Trophoblast cell (in vitro differentiated cells and primary cell): Measurements from ENCODE around the gene OSM.

Experiments used
- DNase-seq, 2 donors: peaks; one replicate each; pipeline ENCODE4 v3.0.0-alpha.2; 2016
- H2AFZ ChIP-seq: 2 replicates; pipeline ENCODE4 v1.6.1; 2013; ENCODE audit warnings: low read length, moderate library complexity, mild to moderate bottlenecking; ENCODE audit not compliant: insufficient read depth, poor library complexity
- H2AK5ac ChIP-seq: 2 replicates; pipeline ENCODE4 v1.6.1; 2013; ENCODE audit warnings: mild to moderate bottlenecking, low read length
- H2BK120ac ChIP-seq: 2 replicates; pipeline ENCODE4 v1.6.1; 2013; ENCODE audit warnings: low read length, mild to moderate bottlenecking, moderate library complexity; ENCODE audit not compliant: insufficient read depth, poor library complexity
- H2BK12ac ChIP-seq: 2 replicates; pipeline ENCODE4 v1.6.1; 2013; ENCODE audit warnings: mild to moderate bottlenecking, low read length, moderate library complexity
- H2BK5ac ChIP-seq: 2 replicates; pipeline ENCODE4 v1.6.1; 2013; ENCODE audit warnings: low read length, low read depth, moderate library complexity, mild to moderate bottlenecking; ENCODE audit not compliant: poor library complexity
- H3K14ac ChIP-seq: 2 replicates; pipeline ENCODE4 v1.6.1; 2013; ENCODE audit warnings: mild to moderate bottlenecking, low read length
- H3K18ac ChIP-seq: 2 replicates; pipeline ENCODE4 v1.6.1; 2013; ENCODE audit warnings: mild to moderate bottlenecking, low read length
- H3K23ac ChIP-seq: 2 replicates; pipeline ENCODE4 v1.6.1; 2013; ENCODE audit warnings: low read length
- H3K27ac ChIP-seq: 2 replicates; pipeline ENCODE4 v1.5.1; 2013; ENCODE audit warnings: low read depth, mild to moderate bottlenecking, inconsistent platforms, low read length, moderate library complexity
- H3K27me3 ChIP-seq: 2 replicates; pipeline ENCODE4 v1.6.1; 2013; ENCODE audit warnings: inconsistent platforms, mild to moderate bottlenecking, low read length, moderate library complexity; ENCODE audit not compliant: insufficient read depth
- H3K36me3 ChIP-seq, 2 experiments: 1 replicate in 1 of 2; 2 replicates in 1 of 2; pipeline ENCODE4 v1.6.1; 2013; ENCODE audit warnings: low read length in 2 of 2, mild to moderate bottlenecking in 2 of 2, moderate library complexity in 1 of 2; ENCODE audit not compliant: insufficient read depth in 2 of 2, control insufficient read depth in 1 of 2
- H3K4ac ChIP-seq: 2 replicates; pipeline ENCODE4 v1.6.1; 2013; ENCODE audit warnings: low read depth, mild to moderate bottlenecking, low read length, moderate library complexity
- H3K4me1 ChIP-seq, 2 experiments: 1 replicate in 1 of 2; 2 replicates in 1 of 2; pipeline ENCODE4 v1.6.1; 2013; ENCODE audit warnings: low read length in 2 of 2, mild to moderate bottlenecking in 2 of 2, moderate library complexity in 1 of 2; ENCODE audit not compliant: insufficient read depth in 2 of 2, control insufficient read depth in 1 of 2
- H3K4me2 ChIP-seq: 2 replicates; pipeline ENCODE4 v1.6.1; 2013; ENCODE audit warnings: inconsistent platforms, mild to moderate bottlenecking, low read length, moderate library complexity
- H3K4me3 ChIP-seq: 2 replicates; pipeline ENCODE4 v1.5.1; 2013; ENCODE audit warnings: mild to moderate bottlenecking, low read depth, low read length, inconsistent platforms
- H3K79me1 ChIP-seq: one replicate; pipeline ENCODE4 v1.6.1; 2013; ENCODE audit warnings: low read length
- H3K79me2 ChIP-seq: 2 replicates; pipeline ENCODE4 v1.6.1; 2013; ENCODE audit warnings: low read length, mild to moderate bottlenecking; ENCODE audit not compliant: control insufficient read depth, insufficient read depth, poor library complexity
- H3K9ac ChIP-seq: 2 replicates; pipeline ENCODE4 v1.6.1; 2013; ENCODE audit warnings: mild to moderate bottlenecking, low read length
- H3K9me3 ChIP-seq: 2 replicates; pipeline ENCODE4 v1.6.1; 2013; ENCODE audit warnings: low read depth, mild to moderate bottlenecking, control low read depth, inconsistent platforms, low read length; ENCODE audit not compliant: insufficient read depth
- H4K12ac ChIP-seq: 2 replicates; pipeline ENCODE4 v1.6.1; 2013; ENCODE audit warnings: low read depth, mild to moderate bottlenecking, low read length, moderate library complexity
- H4K8ac ChIP-seq: 2 replicates; pipeline ENCODE4 v1.6.1; 2013; ENCODE audit warnings: low read depth, mild to moderate bottlenecking, low read length, moderate library complexity
- H4K91ac ChIP-seq: one replicate; pipeline ENCODE4 v1.6.1; 2013; ENCODE audit warnings: low read depth, mild to moderate bottlenecking, low read length, moderate library complexity
- WGBS: extraction: QIAGEN DNeasy Blood & Tissue Kit; methylation state at CpG from one replicate; pipeline ENCODE4 v1.1.7; 2013; ENCODE audit warnings: missing lambda C conversion rate; ENCODE audit not compliant: insufficient read length, insufficient coverage; ENCODE audit errors: extremely low coverage; 5-methylcytosine and 5-hydroxymethylcytosine counted together

The OSM gene

DNA sequence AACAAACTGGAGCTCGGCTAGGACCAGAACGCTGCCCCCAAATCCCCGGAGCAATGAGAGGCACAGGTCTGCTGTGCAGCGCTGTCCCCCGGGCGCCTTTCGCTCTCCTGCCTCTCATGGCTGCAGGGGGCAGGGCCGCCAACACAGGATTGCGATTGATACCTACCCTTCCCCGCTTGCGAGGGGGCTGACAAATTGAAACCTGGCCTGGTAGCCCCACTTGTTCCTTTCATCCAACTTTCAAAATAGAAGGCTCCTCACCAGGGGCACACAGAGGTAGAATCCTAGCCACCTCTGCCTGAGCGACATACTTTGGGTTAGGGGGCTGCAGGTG is 23.3 kb upstream of the OSM start:
- DNase-seq, result no peak
- H2AFZ ChIP-seq, result no peak overlapping the region
- no peak overlapping the region for H3K23ac ChIP-seq
- peak overlapping the region; percentile 10 for H4K91ac ChIP-seq
- H3K4ac ChIP-seq, result no peak overlapping the region
- no peak overlapping the region for H4K12ac ChIP-seq
- H3K9me3 ChIP-seq, result peaks cover 3% of the 10 kb centered on the region
- H3K18ac ChIP-seq, result no peak overlapping the region
- peak overlapping the region; percentile 33 for H4K8ac ChIP-seq
- H3K79me2 ChIP-seq, result peaks cover 6% of the 10 kb centered on the region
- H3K9ac ChIP-seq, result no peak overlapping the region
- H3K4me3 ChIP-seq, result peak overlapping the region; percentile 33
- peak overlapping the region; percentile 54 for H3K27ac ChIP-seq
- peaks cover 24 to 27% of the 10 kb centered on the region in 2 experiments for H3K4me1 ChIP-seq
- H3K14ac ChIP-seq, result no peak overlapping the region
- WGBS, result no CpG with 5 or more reads among the region's 12 CpGs
- H2BK12ac ChIP-seq, result no peak overlapping the region
- no peak overlapping the region for H2AK5ac ChIP-seq
- H3K27me3 ChIP-seq, result no peaks in the 10 kb centered on the region
- H3K36me3 ChIP-seq, result peaks cover 55 to 57% of the 10 kb centered on the region in 2 experiments
- H3K4me2 ChIP-seq, result peak overlapping the region; percentile 61
- H2BK5ac ChIP-seq, result peak overlapping the region; percentile 7
- peaks cover 10% of the 10 kb centered on the region for H3K79me1 ChIP-seq
- no peak overlapping the region for H2BK120ac ChIP-seq

DNA sequence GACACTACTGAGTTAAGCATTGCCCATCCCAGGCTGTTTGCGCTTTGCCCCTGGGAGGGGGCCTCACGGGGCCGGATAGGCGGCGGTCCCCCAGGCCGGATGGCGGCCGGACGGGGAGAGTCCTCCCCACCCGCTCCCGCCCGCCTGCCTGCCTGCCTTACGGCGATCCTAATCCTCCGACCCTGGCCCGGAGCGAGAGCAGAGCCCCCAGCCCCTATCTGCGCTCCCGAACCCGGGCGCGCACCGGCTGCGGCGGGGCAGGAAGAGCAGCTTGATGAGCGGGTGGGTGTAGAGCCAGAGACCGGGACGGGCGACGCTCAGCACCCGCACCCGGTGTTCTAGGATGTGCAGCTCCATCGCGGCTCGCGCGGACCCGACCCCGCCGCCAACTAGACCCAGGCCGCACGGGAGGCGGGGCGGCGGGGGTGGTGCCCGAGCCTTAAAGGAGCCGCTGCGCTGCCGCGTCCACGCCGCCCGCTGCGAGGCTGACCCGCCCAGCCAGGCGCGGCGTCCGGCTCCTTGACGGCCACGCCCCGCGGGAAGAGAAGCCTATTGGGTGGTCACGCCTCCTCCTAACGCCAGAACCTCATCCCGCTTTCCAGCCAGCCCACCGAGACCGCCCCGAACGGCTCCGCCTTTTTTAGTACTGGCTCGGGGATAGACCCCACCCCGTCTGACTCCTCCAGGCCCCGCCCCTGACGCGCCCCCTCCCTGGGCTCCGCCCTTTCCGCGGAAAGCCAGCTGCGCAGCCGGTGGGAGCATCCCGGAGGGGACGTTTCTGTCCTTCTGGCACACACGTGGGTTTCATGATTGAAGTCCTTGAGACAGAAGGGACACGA is 22.7 kb upstream of the OSM start, which contains the start of gene CASTOR1:
Gene CASTOR1 (minus strand): TSS at position 365 of the 839 bp plus-strand sequence. CDS start 8 bp downstream, at position 357.
- Histone ChIP-seq H3K4me2 (peak within 1 kb of the TSS; percentile 81), H3K14ac (peak within 1 kb of the TSS; percentile 87), H4K12ac (peak within 1 kb of the TSS; percentile 43), H2BK5ac (peak within 1 kb of the TSS; percentile 81), H3K9ac (peak within 1 kb of the TSS; percentile 70), H2AFZ (peak within 1 kb of the TSS; percentile 5), H3K4ac (peak within 1 kb of the TSS; percentile 58), H3K23ac (no peak within 1 kb of the TSS), H3K27me3 (no peaks in the 10 kb centered on the region), H2BK12ac (peak within 1 kb of the TSS; percentile 51), H3K27ac (peak within 1 kb of the TSS; percentile 77), H3K4me3 (peak within 1 kb of the TSS; percentile 84), H3K79me1 (peaks cover 10% of the 10 kb centered on the region), H2BK120ac (peak within 1 kb of the TSS; percentile 72), H4K8ac (peak within 1 kb of the TSS; percentile 33), H4K91ac (peak within 1 kb of the TSS; percentile 77), H3K36me3 (peaks cover 55 to 57% of the 10 kb centered on the region in 2 experiments), H2AK5ac (peak within 1 kb of the TSS; percentile 5), H3K18ac (peak within 1 kb of the TSS; percentile 31), H3K79me2 (peaks cover 6% of the 10 kb centered on the region), H3K4me1 (peaks cover 24 to 27% of the 10 kb centered on the region in 2 experiments), H3K9me3 (peaks cover 3% of the 10 kb centered on the region)
- peak; percentile 99 for DNase-seq
- no CpG with 5 or more reads among the region's 85 CpGs for WGBS

DNA sequence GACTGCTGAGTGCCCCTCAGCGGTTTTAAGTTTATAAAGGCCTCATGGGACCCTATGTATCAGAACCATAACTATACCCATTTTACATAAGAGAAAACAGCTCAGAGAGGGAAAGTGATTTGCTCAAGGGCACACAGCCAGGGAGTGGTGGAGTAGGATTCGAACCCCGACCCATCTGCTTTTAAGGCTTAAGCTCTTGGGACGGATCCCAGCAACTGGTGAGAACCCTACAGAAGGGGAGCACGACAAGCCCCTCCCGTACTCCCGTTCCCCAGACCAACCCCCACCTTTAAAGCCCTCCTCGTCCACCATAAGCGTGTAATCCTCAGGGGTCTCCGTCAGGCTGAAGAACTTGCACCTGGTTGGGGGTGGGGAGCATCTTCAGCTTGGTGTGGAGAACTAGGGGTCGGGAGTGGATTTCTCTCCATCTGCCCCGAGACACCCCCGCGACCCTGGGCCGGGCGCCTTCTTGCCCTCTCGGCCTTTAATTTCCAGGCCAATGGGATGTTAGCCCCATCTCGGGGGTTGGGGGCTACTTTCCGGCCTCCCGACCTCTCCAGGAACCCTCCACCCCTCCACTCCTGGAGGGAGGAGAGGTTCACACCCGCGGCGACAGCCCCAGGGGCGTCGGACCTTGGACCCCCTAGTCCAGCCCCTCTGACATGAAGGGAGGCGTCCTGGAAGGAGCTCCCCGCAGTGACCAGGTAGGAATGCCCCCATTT is 21.9 kb upstream of the OSM start:
- Histone ChIP-seq H2BK120ac (peak overlapping the region; percentile 72), H2BK5ac (peak overlapping the region; percentile 81), H3K27ac (peak overlapping the region; percentile 77), H3K4ac (peak overlapping the region; percentile 58), H3K27me3 (no peaks in the 10 kb centered on the region), H2AFZ (peak overlapping the region; percentile 5), H3K79me1 (peaks cover 10% of the 10 kb centered on the region), H4K12ac (peak overlapping the region; percentile 43), H3K9ac (peak overlapping the region; percentile 70), H2AK5ac (peak overlapping the region; percentile 5), H3K4me3 (peak overlapping the region; percentile 84), H2BK12ac (peak overlapping the region; percentile 51), H4K8ac (peak overlapping the region; percentile 20), H3K9me3 (peaks cover 3% of the 10 kb centered on the region), H3K18ac (peak overlapping the region; percentile 31), H3K4me1 (peaks cover 24 to 27% of the 10 kb centered on the region in 2 experiments), H4K91ac (peak overlapping the region; percentile 77), H3K36me3 (peaks cover 51 to 55% of the 10 kb centered on the region in 2 experiments), H3K4me2 (peak overlapping the region; percentile 81), H3K14ac (peak overlapping the region; percentile 87), H3K79me2 (peaks cover 6% of the 10 kb centered on the region), H3K23ac (no peak overlapping the region)
- no peak for DNase-seq
- WGBS, result no CpG with 5 or more reads among the region's 27 CpGs

DNA sequence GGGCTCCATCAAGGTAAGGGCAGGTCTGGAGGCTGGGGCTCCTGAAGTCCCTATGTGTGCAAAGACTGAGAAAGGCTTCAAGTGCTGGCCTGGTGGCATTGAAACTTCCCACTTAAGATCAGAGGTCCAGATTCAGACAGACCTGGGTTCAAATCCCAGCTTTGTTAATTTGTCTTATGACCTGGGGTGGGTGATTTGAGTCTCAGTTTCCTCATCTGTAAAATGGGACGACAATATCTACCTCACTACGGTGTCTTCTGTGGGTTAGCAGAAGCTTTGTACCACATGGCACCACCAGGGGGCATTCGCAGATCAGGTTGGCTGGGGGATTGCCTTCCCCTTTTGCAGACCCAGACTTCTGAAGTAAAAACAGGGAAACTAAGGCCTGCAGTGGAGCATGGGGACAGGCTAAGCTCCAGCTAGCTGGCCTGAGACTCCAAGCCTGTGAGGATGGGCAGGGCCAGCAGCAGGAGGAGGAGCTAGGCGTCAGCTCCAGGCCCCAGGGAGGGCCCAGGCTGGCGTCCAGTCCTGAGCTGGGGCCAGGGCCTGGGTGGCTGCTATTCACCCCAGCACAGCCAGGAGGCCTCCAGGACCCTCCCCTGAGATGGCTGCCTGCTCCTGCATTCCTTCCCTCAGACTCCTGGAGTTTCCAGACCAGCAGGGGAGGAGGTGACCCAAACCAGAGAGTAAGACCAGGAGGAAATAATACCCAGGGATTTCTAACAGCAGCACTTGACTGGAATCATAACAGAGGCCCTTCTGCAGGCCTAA is 21.2 kb upstream of the OSM start:
- H4K91ac ChIP-seq, result no peak overlapping the region
- peaks cover 24 to 29% of the 10 kb centered on the region in 2 experiments for H3K4me1 ChIP-seq
- no peak overlapping the region for H3K23ac ChIP-seq
- no CpG with 5 or more reads among the region's 5 CpGs for WGBS
- H4K8ac ChIP-seq, result no peak overlapping the region
- no peaks in the 10 kb centered on the region for H3K27me3 ChIP-seq
- peaks cover 49 to 55% of the 10 kb centered on the region in 2 experiments for H3K36me3 ChIP-seq
- no peak overlapping the region for H2BK12ac ChIP-seq
- peaks cover 5% of the 10 kb centered on the region for H3K9me3 ChIP-seq
- H3K14ac ChIP-seq, result no peak overlapping the region
- peak overlapping the region; percentile 81 for H2BK5ac ChIP-seq
- no peak overlapping the region for H3K9ac ChIP-seq
- DNase-seq, result peak; percentile 95 to 97
- H3K4me3 ChIP-seq, result no peak overlapping the region
- no peak overlapping the region for H4K12ac ChIP-seq
- no peak overlapping the region for H3K18ac ChIP-seq
- no peak overlapping the region for H2AFZ ChIP-seq
- H2BK120ac ChIP-seq, result no peak overlapping the region
- H3K4ac ChIP-seq, result no peak overlapping the region
- H3K79me2 ChIP-seq, result peaks cover 6% of the 10 kb centered on the region
- no peak overlapping the region for H2AK5ac ChIP-seq
- peak overlapping the region; percentile 81 for H3K4me2 ChIP-seq
- peaks cover 10% of the 10 kb centered on the region for H3K79me1 ChIP-seq
- H3K27ac ChIP-seq, result peak overlapping the region; percentile 77
